Glutamatergic neuron (in vitro differentiated cells): Measurements from ENCODE around the gene PRKG1. TPM values are rescaled to one million over a fixed set of nuclear protein-coding genes. Genes with fewer than 3 reads are reported as not detected.

Source experiments
- DNase-seq: peaks from one replicate; pipeline ENCODE4 v3.0.0; 2022
- H3K27ac Mint-ChIP-seq: one replicate; pipeline ENCODE4 v1.8.0; 2020; ENCODE audit warnings: mild to moderate bottlenecking, mixed read lengths, inconsistent platforms; ENCODE audit not compliant: unreplicated experiment
- H3K27me3 Mint-ChIP-seq: one replicate; pipeline ENCODE4 v1.8.0; 2020; ENCODE audit warnings: mild to moderate bottlenecking, moderate library complexity, mixed read lengths, inconsistent platforms; ENCODE audit not compliant: unreplicated experiment
- H3K36me3 Mint-ChIP-seq: one replicate; pipeline ENCODE4 v1.8.0; 2020; ENCODE audit warnings: mild to moderate bottlenecking, mixed read lengths, inconsistent platforms; ENCODE audit not compliant: unreplicated experiment
- H3K4me1 Mint-ChIP-seq: one replicate; pipeline ENCODE4 v1.8.0; 2020; ENCODE audit warnings: mild to moderate bottlenecking, low read depth, mixed read lengths, inconsistent platforms; ENCODE audit not compliant: unreplicated experiment
- H3K4me3 Mint-ChIP-seq: one replicate; pipeline ENCODE4 v1.8.0; 2020; ENCODE audit warnings: mild to moderate bottlenecking, mixed read lengths, inconsistent platforms; ENCODE audit not compliant: unreplicated experiment
- H3K9me3 Mint-ChIP-seq: one replicate; pipeline ENCODE4 v1.8.0; 2020; ENCODE audit warnings: mild to moderate bottlenecking, moderate library complexity, mixed read lengths, inconsistent platforms; ENCODE audit not compliant: unreplicated experiment
- CTCF ChIP-seq: fragments of 200-600 bp; sonication (generic); IDR thresholded peaks from one replicate; pipeline ENCODE4 v1.5.0; 2021; ENCODE audit not compliant: partially characterized antibody, unreplicated experiment
- total RNA-seq: library from RNA; stranded (reverse); fragmentation: NEBNext Ultra II Directional; extraction: Animal tissue kit (Norgen Biotek cat#: 25700); gene quantifications from one replicate; pipeline ENCODE4 v1.2.1, GENCODE V29; 2021; ENCODE audit not compliant: unreplicated experiment

The PRKG1 gene
- total RNA-seq, 1 donor from 2014 or later: 52.7 TPM

DNA sequence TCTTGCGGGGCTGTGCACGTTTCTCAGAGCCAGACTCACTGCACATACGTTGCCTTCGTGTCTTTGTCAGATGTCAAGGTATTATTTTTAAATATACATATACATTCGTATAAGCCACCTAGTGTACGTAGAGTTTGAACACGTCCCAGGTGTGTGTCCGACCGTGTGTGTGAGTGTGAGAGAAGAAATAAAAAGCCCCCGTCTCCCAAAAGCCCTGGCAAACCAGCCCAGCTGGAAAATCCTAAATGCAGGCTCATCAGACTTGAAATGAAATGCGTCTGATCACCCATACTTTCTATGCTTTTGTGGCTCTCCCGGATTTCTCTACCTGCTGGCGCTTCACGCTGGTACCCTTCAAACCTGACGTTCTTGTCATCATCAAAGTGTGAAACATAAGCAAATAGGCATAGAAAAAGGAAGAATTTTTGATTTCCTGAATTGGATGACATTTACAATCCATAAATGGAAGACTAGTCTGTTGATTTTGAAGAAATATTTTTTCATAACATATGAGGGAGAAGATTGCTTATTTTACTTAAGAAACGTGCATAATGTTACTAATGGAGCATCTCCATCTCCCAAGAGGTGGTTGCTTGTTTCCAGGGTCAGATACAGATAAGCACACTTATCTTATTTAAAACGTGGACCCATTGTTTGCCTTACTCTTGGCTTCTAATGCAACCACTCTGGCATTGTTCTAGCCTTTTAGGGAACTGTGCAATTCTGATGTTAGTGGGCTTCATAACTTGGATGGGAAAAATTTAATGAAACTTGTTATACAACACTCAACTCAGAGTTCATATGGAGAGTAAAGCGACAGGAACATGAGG is 971 bp downstream of the PRKG1 start:
- Mint-ChIP-seq H3K27ac (no peak overlapping the region), H3K27me3 (peaks cover 4% of the 10 kb centered on the region), H3K9me3 (no peaks in the 10 kb centered on the region), H3K4me3 (peak overlapping the region; percentile 98), H3K36me3 (no peaks in the 10 kb centered on the region), H3K4me1 (peaks cover 8% of the 10 kb centered on the region)
- DNase-seq: no peak
- no peak for TF ChIP-seq CTCF

DNA sequence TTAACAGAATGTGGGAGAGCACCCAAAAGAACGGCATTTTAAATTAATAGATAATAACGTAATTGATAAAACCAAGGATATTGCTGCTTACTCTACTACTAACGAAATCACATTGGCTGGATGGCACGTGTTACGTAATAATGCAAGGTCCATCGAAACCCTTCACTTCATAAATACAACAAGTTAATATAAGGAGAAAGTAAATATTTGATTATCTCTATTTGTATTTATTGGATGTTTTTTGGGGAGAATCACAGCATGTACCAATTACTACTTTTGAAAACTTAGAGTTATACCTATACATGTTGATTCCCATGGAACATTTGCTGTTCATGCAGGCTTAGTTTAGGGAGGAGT is 1.6 kb downstream of the PRKG1 start:
- no peaks in the 10 kb centered on the region for H3K9me3 Mint-ChIP-seq
- no peak for DNase-seq
- H3K36me3 Mint-ChIP-seq: no peaks in the 10 kb centered on the region
- H3K4me3 Mint-ChIP-seq: no peak overlapping the region
- no peak for TF ChIP-seq CTCF
- H3K27ac Mint-ChIP-seq: no peak overlapping the region
- peaks cover 4% of the 10 kb centered on the region for H3K27me3 Mint-ChIP-seq
- peaks cover 9% of the 10 kb centered on the region for H3K4me1 Mint-ChIP-seq

DNA sequence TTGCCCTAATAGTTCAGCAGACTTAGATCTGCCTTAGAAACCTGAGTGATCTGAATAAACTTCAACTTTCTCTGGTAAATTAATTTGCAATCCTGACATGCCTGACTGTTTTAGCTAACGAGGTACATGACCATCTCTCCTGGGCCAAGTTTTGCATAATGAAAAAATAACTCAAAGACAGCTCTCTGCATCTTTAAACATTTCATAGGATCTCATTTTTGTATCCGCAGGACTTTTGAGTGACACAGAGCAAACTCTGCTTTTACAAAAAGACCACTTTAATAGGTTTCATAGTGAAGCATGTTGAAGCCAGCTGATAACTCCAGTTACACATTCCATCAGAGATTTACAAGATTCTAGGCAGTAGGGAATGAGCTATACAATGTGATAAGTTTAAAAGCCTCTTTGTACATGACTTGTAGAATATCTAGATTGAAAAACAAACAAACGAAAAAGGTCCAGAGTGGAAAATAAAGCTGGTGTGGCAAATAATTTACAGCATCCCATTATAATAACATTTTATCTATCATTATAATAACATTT is 2.1 kb downstream of the PRKG1 start:
- no peaks in the 10 kb centered on the region for H3K36me3 Mint-ChIP-seq

DNA sequence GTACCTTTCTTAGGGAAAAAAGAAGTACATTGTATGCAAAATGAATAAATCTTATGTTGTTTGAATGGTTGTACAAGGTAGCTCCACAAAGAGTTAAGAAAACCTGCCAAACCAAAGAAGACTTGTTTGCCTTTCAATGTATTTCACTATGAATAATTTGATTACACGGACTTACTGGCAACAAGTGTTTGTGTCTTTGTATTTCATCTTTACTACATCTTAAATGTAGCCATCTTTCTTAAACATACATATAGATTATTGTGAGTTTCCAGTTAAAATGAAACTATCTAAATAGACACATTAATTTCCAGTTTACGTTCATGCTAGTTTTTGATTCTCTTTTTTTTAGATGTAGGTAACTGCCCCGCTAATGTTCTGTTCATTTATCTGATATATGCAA is 2.8 kb downstream of the PRKG1 start:
- Mint-ChIP-seq H3K27me3 (peaks cover 4% of the 10 kb centered on the region), H3K4me3 (no peak overlapping the region), H3K36me3 (no peaks in the 10 kb centered on the region), H3K4me1 (peaks cover 9% of the 10 kb centered on the region), H3K27ac (no peak overlapping the region), H3K9me3 (no peaks in the 10 kb centered on the region)
- DNase-seq: no peak
- TF ChIP-seq CTCF: no peak

More for the DNA sequence above, 2.1 kb downstream of the PRKG1 start:
- TF ChIP-seq CTCF: no peak
- peaks cover 4% of the 10 kb centered on the region for H3K27me3 Mint-ChIP-seq
- DNase-seq: no peak
- peaks cover 9% of the 10 kb centered on the region for H3K4me1 Mint-ChIP-seq
- no peak overlapping the region for H3K27ac Mint-ChIP-seq
- H3K4me3 Mint-ChIP-seq: no peak overlapping the region
- no peaks in the 10 kb centered on the region for H3K9me3 Mint-ChIP-seq

DNA sequence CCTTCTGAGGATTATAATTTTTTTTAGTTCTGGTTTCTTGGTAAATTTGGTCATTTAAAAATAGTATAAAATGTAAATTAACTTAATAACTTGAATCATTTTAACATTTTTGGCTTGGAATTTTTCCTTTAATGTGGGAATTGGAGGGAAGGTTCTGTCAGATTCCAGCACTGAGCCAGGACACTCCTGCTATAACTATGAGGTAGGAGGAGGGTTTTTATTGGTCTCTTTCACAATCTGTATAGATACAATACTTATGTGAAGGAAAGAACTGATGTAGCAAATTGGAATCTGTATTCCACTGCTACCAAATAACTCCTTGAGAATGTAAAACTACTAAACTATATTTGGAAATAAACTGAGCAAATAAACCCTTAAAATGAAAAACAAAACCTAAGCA is 3.2 kb downstream of the PRKG1 start:
- Mint-ChIP-seq H3K27ac (no peak overlapping the region), H3K4me3 (no peak overlapping the region), H3K36me3 (no peaks in the 10 kb centered on the region), H3K9me3 (no peaks in the 10 kb centered on the region), H3K4me1 (peaks cover 9% of the 10 kb centered on the region), H3K27me3 (peaks cover 4% of the 10 kb centered on the region)
- no peak for DNase-seq
- TF ChIP-seq CTCF: no peak
